RCC 7860 (cell line): ENCODE measurements around the gene AFAP1.

Source experiments
- DNase-seq: peaks from one replicate; pipeline ENCODE4 v3.0.0-alpha.2; 2015; ENCODE audit warnings: low spot score
- FAIRE-seq: peaks from 2 replicates; lab custom pipeline; 2012; peaks lifted over from hg19 to GRCh38; lab: Jason Lieb, UNC

Gene AFAP1

GRCh38 chr4:7899184-7899869 lies 40.3 kb downstream of the AFAP1 start:
- FAIRE-seq (no peak), DNase-seq (no peak)

- DNase-seq (no peak), FAIRE-seq (no peak)
Measured at GRCh38 chr4:7898385-7898784, 41.3 kb downstream of the AFAP1 start.

DNA sequence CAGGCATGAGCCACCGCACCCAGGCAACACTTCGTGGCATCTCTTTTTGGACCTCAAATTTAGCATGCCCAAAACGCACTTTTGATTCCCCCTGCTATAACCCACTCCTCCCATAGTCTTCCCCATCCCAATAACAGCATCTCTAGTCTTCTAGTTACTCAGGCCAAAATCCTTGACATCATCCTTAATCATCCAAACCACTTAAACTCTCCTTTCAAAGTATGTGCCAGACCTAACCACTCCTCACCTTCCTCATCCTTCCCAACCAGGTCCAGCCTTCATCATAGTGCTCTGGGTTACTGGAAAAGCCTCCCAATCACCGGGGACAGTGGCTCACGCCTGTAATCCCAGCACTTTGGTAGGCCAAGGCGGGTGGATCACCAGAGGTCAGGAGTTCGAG lies 41.9 kb downstream of the AFAP1 start:
- no peak for FAIRE-seq
- DNase-seq, result no peak

GRCh38 chr4:7894677-7895181 lies 44.9 kb downstream of the AFAP1 start:
- DNase-seq (no peak), FAIRE-seq (no peak)

DNA sequence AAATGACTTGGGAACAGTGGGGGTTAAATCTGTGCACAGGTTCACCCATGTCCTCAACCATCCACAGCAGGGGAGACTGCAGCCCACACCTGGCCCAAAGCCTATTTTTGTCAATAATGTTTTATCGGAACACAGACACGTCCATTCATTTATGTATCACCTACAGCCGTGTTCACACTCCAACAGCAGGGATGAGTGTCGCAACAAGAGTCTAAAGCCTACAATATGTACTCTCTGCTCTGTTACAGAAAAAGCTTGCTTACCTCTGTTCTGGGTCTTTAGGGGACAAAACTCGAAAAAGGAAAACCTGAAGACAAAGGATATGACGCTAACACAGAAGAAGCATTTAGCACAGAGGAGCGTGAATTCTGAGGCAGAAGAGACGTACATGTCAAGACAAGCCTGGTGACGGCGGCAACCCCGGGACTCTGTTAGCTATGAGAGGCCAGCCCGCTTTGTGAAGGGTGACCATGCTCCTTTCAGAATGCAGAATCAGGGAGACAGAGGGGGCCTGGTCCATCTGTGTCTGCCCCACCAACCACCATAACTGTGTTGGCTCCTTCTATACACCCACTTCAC lies 45.5 kb downstream of the AFAP1 start:
- DNase-seq (no peak), FAIRE-seq (no peak)

GRCh38 chr4:7893539-7893938 lies 46.1 kb downstream of the AFAP1 start:
- no peak for DNase-seq
- no peak for FAIRE-seq

- DNase-seq (peak; percentile 52), FAIRE-seq (no peak)
Measured at GRCh38 chr4:7892212-7893019, 47.2 kb downstream of the AFAP1 start.

DNA sequence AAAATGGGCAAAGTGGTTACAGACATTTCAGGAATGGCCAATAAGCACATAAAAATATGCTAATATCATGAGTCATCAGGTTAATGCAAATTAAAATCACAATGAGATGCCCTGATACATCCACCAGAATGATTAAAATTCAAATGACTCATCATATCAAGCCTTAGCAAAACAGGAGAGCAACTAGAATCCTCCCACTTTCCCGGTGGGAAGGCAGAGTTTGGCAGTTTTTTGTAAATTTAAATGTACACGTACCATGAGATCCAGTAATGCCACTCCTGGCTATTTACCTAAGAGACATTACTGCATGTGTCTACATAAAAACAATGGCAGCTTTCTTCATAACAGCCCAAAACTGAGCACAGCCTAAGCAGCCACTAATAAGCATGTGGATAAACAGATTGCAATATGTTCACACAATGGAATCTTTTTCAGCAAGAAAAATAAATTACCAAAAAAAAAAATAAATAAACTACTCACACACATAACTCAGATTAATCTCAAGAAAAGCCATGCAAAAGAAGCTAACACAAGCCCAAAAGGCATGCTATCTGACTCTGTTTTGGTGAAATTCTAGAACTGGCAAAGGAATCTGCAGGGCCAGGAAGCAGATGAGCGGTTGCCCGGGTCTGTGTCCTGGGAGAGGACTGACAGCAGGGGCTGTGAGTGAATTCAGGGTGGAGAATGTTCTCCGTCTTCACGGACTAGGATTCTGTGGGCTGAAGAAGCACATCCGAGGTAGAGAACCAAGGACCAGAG lies 48.8 kb downstream of the AFAP1 start:
- FAIRE-seq, result no peak
- no peak for DNase-seq

DNA sequence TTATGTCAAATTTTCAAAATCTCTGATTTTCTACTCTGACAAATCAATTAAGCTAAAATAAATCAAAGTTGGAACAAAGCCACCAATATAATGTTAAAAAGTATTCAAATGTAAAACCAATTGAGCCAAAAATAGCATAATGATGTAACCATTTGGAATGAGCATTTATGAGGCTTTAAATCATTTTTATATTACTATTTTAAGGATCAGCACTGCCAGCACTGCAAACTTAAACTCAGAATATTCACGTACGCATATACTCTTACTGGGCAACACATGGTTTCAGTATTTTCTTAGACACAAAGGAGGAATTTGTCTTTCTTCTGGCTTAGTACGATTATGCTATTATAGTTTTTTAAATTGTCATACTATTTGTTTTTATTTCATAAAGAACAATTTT lies 52.2 kb downstream of the AFAP1 start:
- DNase-seq (no peak), FAIRE-seq (no peak)

- no peak for FAIRE-seq
- no peak for DNase-seq
Measured at GRCh38 chr4:7886007-7886973, 53.4 kb downstream of the AFAP1 start.

GRCh38 chr4:7885216-7886006 lies 54.2 kb downstream of the AFAP1 start:
- DNase-seq, result no peak
- FAIRE-seq, result no peak

- no peak for DNase-seq
Measured at GRCh38 chr4:7880683-7881082, 59.0 kb downstream of the AFAP1 start.

DNA sequence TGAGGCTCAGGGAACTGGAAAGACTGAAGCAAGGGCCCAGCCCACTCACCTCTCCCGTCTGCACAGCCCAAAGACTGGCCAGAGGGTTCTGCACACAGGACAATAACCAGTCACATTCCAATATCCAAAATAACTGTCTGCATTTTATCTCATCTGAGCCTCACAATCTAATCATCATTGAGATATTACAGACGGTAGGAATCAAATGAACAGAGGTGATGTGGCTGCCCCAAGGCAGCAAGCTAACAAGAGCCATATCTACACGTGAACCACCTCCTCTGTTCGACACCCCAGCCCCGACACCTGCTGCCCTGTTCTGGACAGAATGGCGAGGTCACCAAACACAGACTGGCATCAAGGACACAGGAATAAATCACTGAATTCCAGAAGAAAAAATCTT lies 60.5 kb downstream of the AFAP1 start:
- DNase-seq, result no peak
- FAIRE-seq, result no peak

More at GRCh38 chr4:7880683-7881082, 59.0 kb downstream of the AFAP1 start:
- no peak for FAIRE-seq

GRCh38 chr4:7878323-7878722 lies 61.3 kb downstream of the AFAP1 start:
- no peak for DNase-seq
- no peak for FAIRE-seq

GRCh38 chr4:7877176-7877575 lies 62.5 kb downstream of the AFAP1 start:
- DNase-seq (no peak), FAIRE-seq (no peak)

- peak; percentile 40 for DNase-seq
- FAIRE-seq, result no peak
Measured at GRCh38 chr4:7876201-7876875, 63.3 kb downstream of the AFAP1 start.

- FAIRE-seq, result no peak
- no peak for DNase-seq
Measured at GRCh38 chr4:7874838-7875237, 64.8 kb downstream of the AFAP1 start.

GRCh38 chr4:7873881-7874280 lies 65.8 kb downstream of the AFAP1 start:
- DNase-seq (no peak), FAIRE-seq (no peak)
